Lung (tissue), 12 donors: ENCODE data around the gene PRXL2B. TPM values are rescaled to one million over a fixed set of nuclear protein-coding genes. Genes with fewer than 3 reads are reported as not detected.

Source experiments
- ATAC-seq: fragments of 200-7000 bp; cut with Tn5 transposase; one replicate; pipeline ENCODE4 v1.9.1; 2020; ENCODE audit warnings: moderate number of reproducible peaks; ENCODE audit not compliant: insufficient read depth, low FRiP score
- DNase-seq, 3 donors: peaks; one replicate each; pipeline ENCODE4 v3.0.0-alpha.2; 2013 to 2017
- H3K27ac ChIP-seq, 2 donors: one replicate each; pipeline ENCODE4 v1.5.1; 2013; ENCODE audit warnings: mild to moderate bottlenecking in 2 of 2, moderate library complexity in 2 of 2, control low read depth in 1 of 2, inconsistent platforms in 1 of 2, low read depth in 1 of 2, low read length in 1 of 2
- H3K27me3 ChIP-seq, 3 donors: one replicate each; pipeline ENCODE4 v1.5.1; 2013; ENCODE audit warnings: low read length in 2 of 3; ENCODE audit not compliant: control insufficient read depth in 3 of 3, insufficient read depth in 3 of 3
- H3K36me3 ChIP-seq, 4 donors: one replicate each; pipeline ENCODE4 v1.5.1; 2013; ENCODE audit warnings: low read length in 4 of 4, mild to moderate bottlenecking in 1 of 4, moderate library complexity in 1 of 4; ENCODE audit not compliant: control insufficient read depth in 4 of 4, insufficient read depth in 4 of 4
- H3K4me1 ChIP-seq, 5 donors: one replicate each; pipeline ENCODE4 v1.5.1; 2013; ENCODE audit warnings: low read length in 5 of 5, mild to moderate bottlenecking in 2 of 5, moderate library complexity in 1 of 5; ENCODE audit not compliant: control insufficient read depth in 5 of 5, insufficient read depth in 5 of 5
- H3K4me3 ChIP-seq: one replicate; pipeline ENCODE4 v1.5.1; 2013; ENCODE audit warnings: mild to moderate bottlenecking, control low read depth, moderate library complexity
- H3K9ac ChIP-seq, 2 donors: one replicate each; pipeline ENCODE4 v1.5.1; 2013; ENCODE audit warnings: low read length in 2 of 2, control low read depth in 1 of 2; ENCODE audit not compliant: insufficient read depth in 1 of 2
- H3K9me3 ChIP-seq, 4 donors: one replicate each; pipeline ENCODE4 v1.5.1; 2013; ENCODE audit warnings: low read length in 3 of 4, mild to moderate bottlenecking in 1 of 4, moderate library complexity in 1 of 4; ENCODE audit not compliant: control insufficient read depth in 4 of 4, insufficient read depth in 3 of 4
- WGBS, 2 donors: extraction: QIAGEN DNeasy Blood & Tissue Kit; methylation state at CpG; one replicate each; pipeline ENCODE4 v1.1.7; 2013; 5-methylcytosine and 5-hydroxymethylcytosine counted together
- polyA plus RNA-seq, 2 donors: library from polyadenylated mRNA; stranded (reverse); fragments of 200-250 nt; gene quantifications; one replicate each; pipeline ENCODE4 v1.2.1, GENCODE V29; 2013
- total RNA-seq, 2 donors: library from RNA; depleted of rRNA in 1 of 2; stranded (reverse); fragments of >200 nt in 1 of 2; gene quantifications; one replicate each; pipeline ENCODE4 v1.2.1, GENCODE V29; 2014 to 2021
- TF ChIP-seq, protein P1 (sequence below): IDR thresholded peaks from 2 replicates; pipeline ENCODE4 v1.5.1; 2012; ENCODE audit warnings: mild to moderate bottlenecking; ENCODE audit errors: control extremely low read depth, extremely low read depth
- donor health status: control.
- donor health status: control.
- donor health status: Bipolar disorder and iron deficiency.
- donor health status: healthy.
- donor health status: DM: yes; HTN: yes; CAD: no.

Gene PRXL2B
- total and polyA plus RNA-seq, 4 donors, result 17.8 to 39.8 (median 27.0) TPM

DNA sequence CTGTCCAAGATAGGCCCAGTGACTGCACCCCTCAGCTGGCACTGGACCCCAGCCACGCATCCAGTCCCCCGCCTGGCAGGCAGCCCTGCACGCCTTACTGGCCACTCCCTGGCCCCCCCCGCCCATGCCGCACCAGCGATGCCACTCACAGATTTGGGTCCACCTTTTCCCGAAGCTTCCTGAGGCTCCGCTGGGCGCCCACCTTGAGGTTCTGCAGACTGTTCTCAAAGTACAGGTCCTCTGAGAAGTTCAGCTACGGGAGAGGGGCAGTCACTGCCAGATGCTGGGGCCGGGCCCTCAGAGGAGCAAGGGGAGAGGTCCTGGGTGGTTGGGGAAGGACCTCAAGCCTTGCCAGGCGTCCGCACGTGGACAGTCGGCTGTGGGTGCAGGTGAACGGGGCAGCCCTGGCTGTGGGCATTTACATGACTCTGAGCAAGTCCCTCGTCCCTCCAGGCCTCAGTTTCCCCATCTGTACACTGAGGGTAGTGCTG, 8.1 kb downstream of the PRXL2B start:
- Histone ChIP-seq H3K36me3 (peaks cover 0 to 8% (median 0%) of the 10 kb centered on the region in 4 donors), H3K27me3 (no peaks in the 10 kb centered on the region), H3K4me3 (no peak overlapping the region), H3K4me1 (peaks cover 0 to 17% (median 10%) of the 10 kb centered on the region in 5 donors), H3K27ac (no peak overlapping the region), H3K9me3 (no peaks in the 10 kb centered on the region), H3K9ac (no peak overlapping the region)
- ATAC-seq (no peak), DNase-seq (no peak)
- 90 to 91% methylated on average over 16 to 17 of the region's 17 CpGs for WGBS, 2 donors
- TF ChIP-seq, protein P1, sequence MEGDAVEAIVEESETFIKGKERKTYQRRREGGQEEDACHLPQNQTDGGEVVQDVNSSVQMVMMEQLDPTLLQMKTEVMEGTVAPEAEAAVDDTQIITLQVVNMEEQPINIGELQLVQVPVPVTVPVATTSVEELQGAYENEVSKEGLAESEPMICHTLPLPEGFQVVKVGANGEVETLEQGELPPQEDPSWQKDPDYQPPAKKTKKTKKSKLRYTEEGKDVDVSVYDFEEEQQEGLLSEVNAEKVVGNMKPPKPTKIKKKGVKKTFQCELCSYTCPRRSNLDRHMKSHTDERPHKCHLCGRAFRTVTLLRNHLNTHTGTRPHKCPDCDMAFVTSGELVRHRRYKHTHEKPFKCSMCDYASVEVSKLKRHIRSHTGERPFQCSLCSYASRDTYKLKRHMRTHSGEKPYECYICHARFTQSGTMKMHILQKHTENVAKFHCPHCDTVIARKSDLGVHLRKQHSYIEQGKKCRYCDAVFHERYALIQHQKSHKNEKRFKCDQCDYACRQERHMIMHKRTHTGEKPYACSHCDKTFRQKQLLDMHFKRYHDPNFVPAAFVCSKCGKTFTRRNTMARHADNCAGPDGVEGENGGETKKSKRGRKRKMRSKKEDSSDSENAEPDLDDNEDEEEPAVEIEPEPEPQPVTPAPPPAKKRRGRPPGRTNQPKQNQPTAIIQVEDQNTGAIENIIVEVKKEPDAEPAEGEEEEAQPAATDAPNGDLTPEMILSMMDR, result no peak

GRCh38 chr1:2595261-2595811, 8.8 kb downstream of the PRXL2B start:
- H3K9ac ChIP-seq, result no peak overlapping the region
- TF ChIP-seq, protein P1, result no peak
- H3K27me3 ChIP-seq, result no peaks in the 10 kb centered on the region
- peaks cover 0 to 3% (median 0%) of the 10 kb centered on the region in 4 donors for H3K36me3 ChIP-seq
- H3K9me3 ChIP-seq, result no peaks in the 10 kb centered on the region
- no peak for DNase-seq
- WGBS, 2 donors, result 83 to 94% methylated on average over 19 of the region's 19 CpGs
- no peak overlapping the region for H3K27ac ChIP-seq
- peaks cover 0 to 17% (median 10%) of the 10 kb centered on the region in 5 donors for H3K4me1 ChIP-seq
- no peak overlapping the region for H3K4me3 ChIP-seq
- no peak for ATAC-seq

- Histone ChIP-seq H3K4me3 (no peak overlapping the region), H3K27ac (no peak overlapping the region), H3K9ac (no peak overlapping the region), H3K9me3 (no peaks in the 10 kb centered on the region), H3K27me3 (no peaks in the 10 kb centered on the region), H3K36me3 (no peaks in the 10 kb centered on the region), H3K4me1 (peaks cover 0 to 17% (median 10%) of the 10 kb centered on the region in 5 donors)
- WGBS, 2 donors, result 90 to 93% methylated on average over 31 of the region's 31 CpGs
- ATAC-seq (no peak), DNase-seq (no peak)
- TF ChIP-seq, protein P1, result no peak
Measured at GRCh38 chr1:2595812-2596529, 9.4 kb downstream of the PRXL2B start.
